ENCODE results near the gene CDK10.

CDK10 gene, protein sequence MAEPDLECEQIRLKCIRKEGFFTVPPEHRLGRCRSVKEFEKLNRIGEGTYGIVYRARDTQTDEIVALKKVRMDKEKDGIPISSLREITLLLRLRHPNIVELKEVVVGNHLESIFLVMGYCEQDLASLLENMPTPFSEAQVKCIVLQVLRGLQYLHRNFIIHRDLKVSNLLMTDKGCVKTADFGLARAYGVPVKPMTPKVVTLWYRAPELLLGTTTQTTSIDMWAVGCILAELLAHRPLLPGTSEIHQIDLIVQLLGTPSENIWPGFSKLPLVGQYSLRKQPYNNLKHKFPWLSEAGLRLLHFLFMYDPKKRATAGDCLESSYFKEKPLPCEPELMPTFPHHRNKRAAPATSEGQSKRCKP

GRCh38 chr16:89686520-89687091, at the start of gene CDK10:
Gene CDK10 (plus strand): TSS chr16:89686689. CDS start chr16:89686711, 22 bp downstream.
- FAIRE-seq (no peak), DNase-seq (ENCODE audit: insufficient read length, low spot score) (peak; percentile 96)
- peak; percentile 84 for TF ChIP-seq POLR2A (IDR thresholded peaks at IDR 0.05; ENCODE audit: low read depth, low read length)

GRCh38 chr16:89637379-89637778, 49.1 kb upstream of the CDK10 start:
- no peak for DNase-seq (ENCODE audit: insufficient read length, low spot score)
- no peak for FAIRE-seq
- TF ChIP-seq POLR2A (IDR thresholded peaks at IDR 0.05; ENCODE audit: low read depth, low read length), result no peak

DNA sequence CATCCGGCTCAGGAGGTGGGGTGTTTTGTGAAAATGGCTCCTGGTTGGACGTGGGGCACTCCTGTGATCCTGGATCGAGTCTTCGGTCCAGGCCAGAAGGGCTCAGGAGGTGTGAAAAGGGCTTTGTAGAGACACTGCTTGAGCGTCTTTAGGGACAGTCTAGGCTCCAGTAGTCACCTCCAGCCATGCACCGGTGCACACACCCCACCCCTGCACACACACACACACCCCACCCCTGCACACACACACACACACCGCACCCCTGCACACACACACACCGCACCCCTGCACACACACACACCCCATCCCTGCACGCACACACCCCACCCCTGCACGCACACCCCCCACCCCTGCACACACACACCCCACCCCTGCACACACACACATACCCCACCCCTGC, 48.0 kb upstream of the CDK10 start:
- DNase-seq (ENCODE audit: insufficient read length, low spot score) (no peak), FAIRE-seq (no peak)
- TF ChIP-seq POLR2A (IDR thresholded peaks at IDR 0.05; ENCODE audit: low read depth, low read length), result no peak

DNA sequence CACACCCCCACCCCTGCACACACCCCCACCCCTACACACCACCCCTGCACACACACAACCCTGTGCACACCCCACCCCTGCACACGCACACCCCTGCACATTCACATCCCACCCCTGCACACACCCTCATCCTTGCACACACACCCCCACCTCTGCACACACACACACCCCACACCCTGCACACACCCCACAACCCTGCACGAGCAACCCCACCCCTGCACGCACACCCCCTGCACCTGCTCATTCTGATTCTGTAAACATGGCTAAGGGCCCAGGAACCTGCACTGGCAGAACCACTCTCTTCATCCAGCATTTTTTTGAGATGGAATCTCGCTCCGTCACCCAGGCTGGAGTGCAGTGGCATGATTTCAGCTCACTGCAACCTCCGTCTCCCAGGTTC, 47.1 kb upstream of the CDK10 start:
- no peak for FAIRE-seq

GRCh38 chr16:89641458-89642119, 44.9 kb upstream of the CDK10 start:
- no peak for FAIRE-seq
- no peak for DNase-seq (ENCODE audit: insufficient read length, low spot score)

More for the DNA sequence above, 47.1 kb upstream of the CDK10 start:
- TF ChIP-seq POLR2A (IDR thresholded peaks at IDR 0.05; ENCODE audit: low read depth, low read length), result no peak
- DNase-seq (ENCODE audit: insufficient read length, low spot score), result no peak

GRCh38 chr16:89642574-89642973, 43.9 kb upstream of the CDK10 start:
- no peak for FAIRE-seq
- no peak for TF ChIP-seq POLR2A (IDR thresholded peaks at IDR 0.05; ENCODE audit: low read depth, low read length)

More at GRCh38 chr16:89641458-89642119, 44.9 kb upstream of the CDK10 start:
- TF ChIP-seq POLR2A (IDR thresholded peaks at IDR 0.05; ENCODE audit: low read depth, low read length), result no peak

DNA sequence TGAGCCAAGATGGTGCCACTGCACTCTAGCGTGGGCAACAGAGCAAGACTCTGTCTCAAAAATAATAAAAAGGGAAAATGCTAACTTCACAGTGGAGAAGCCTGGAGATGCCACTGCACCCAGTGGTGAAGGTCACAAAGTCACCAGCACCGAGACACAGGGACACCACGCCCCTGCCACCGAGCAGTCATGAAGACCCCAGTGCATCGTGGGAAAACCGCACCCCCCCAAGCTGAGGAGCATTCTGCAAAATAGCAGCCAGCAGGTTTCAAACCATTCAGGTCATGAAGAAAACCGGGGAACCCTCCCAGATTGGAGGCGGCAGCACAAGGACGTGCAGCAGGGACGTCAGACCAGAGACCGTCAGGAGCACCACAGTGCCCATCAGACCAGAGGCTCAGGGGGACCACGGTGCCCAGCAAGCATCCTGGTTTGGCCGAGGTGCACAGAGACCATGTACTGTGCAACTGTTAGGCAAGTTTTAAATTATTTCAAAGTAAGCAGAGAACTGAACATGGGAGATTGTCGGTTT, 42.7 kb upstream of the CDK10 start:
- DNase-seq (ENCODE audit: insufficient read length, low spot score), result no peak
- TF ChIP-seq POLR2A (IDR thresholded peaks at IDR 0.05; ENCODE audit: low read depth, low read length), result no peak
- FAIRE-seq, result no peak

More at GRCh38 chr16:89642574-89642973, 43.9 kb upstream of the CDK10 start:
- no peak for DNase-seq (ENCODE audit: insufficient read length, low spot score)

GRCh38 chr16:89645122-89645521, 41.4 kb upstream of the CDK10 start:
- FAIRE-seq, result no peak

DNA sequence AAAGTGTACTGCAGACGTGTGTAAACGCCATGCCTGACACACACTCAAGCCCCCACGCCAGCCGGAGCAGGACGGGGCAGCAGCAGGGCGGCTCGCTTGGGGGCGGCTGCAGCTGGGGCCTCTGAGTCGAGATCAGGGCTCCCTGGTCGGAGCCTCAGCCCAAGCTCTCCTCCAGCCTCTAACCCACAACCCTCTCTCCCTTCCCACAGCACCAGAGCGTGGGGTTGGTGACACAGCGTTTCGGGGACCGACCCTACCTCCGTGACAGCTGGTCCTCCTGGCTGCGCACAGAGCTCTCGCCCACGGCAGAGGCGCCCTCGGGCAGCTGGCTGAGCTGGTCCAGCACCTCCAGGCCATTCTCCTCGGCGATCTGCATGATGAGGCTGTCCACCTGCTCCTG, 40.2 kb upstream of the CDK10 start:
- TF ChIP-seq POLR2A (IDR thresholded peaks at IDR 0.05; ENCODE audit: low read depth, low read length), result no peak
- FAIRE-seq (no peak), DNase-seq (ENCODE audit: insufficient read length, low spot score) (no peak)

More at GRCh38 chr16:89645122-89645521, 41.4 kb upstream of the CDK10 start:
- DNase-seq (ENCODE audit: insufficient read length, low spot score), result no peak
- no peak for TF ChIP-seq POLR2A (IDR thresholded peaks at IDR 0.05; ENCODE audit: low read depth, low read length)

DNA sequence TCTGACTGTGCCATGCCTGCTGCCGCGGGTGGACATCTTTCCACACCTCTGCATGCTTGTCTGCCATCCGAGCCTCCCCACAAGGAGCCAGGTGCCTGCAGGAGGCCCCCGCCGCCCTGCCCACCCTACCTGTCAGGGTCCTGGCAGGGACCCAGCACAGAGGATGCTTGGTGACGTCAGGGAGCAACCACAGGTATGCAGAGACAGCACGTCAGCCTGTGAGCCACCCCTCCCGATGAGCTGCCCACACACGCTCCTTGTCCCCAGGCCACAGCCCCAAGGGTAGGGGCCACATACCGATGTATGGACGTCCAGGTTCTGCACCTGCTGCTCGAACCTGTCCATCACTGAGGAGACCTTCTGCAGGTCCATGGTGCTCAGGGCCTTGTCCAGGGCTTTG, 39.6 kb upstream of the CDK10 start:
- DNase-seq (ENCODE audit: insufficient read length, low spot score) (no peak), FAIRE-seq (no peak)
- no peak for TF ChIP-seq POLR2A (IDR thresholded peaks at IDR 0.05; ENCODE audit: low read depth, low read length)

DNA sequence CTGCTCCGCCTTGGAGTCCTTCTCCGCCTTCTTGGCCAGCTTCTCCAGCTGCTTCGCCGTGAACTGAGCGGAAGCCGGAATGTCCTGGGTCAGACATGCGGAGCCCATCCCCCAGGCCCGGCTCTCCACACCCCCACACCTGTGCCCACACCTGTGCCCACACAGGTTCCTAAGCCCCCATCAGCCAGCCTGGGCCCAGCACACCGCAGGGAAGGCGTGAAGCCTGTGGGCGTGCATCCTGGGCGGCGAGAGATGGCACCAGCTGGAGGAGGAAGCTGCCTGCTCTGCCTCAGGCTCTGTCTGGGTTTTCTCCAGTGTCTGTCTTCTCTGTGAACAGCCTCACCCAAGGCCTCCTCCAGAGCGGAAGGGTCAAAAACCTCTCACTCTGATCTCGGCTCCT, 34.9 kb upstream of the CDK10 start:
- no peak for DNase-seq (ENCODE audit: insufficient read length, low spot score)
- FAIRE-seq, result no peak
- TF ChIP-seq POLR2A (IDR thresholded peaks at IDR 0.05; ENCODE audit: low read depth, low read length), result no peak

- no peak for FAIRE-seq
- no peak for TF ChIP-seq POLR2A (IDR thresholded peaks at IDR 0.05; ENCODE audit: low read depth, low read length)
- DNase-seq (ENCODE audit: insufficient read length, low spot score), result no peak
Observed at GRCh38 chr16:89653656-89654295, 32.7 kb upstream of the CDK10 start.

GRCh38 chr16:89655062-89655643, 31.3 kb upstream of the CDK10 start:
- no peak for FAIRE-seq
- no peak for TF ChIP-seq POLR2A (IDR thresholded peaks at IDR 0.05; ENCODE audit: low read depth, low read length)
- DNase-seq (ENCODE audit: insufficient read length, low spot score), result no peak
